Erythroblast (primary cell): ENCODE results near the gene SMIM41.

Experiments
- GATA1 ChIP-seq: IDR thresholded peaks from 2 replicates; pipeline ENCODE4 v1.6.1; 2011; ENCODE audit warnings: low read depth, mild to moderate bottlenecking, control low read depth, low read length, moderate library complexity
- POLR2A ChIP-seq: IDR thresholded peaks from 2 replicates; pipeline ENCODE4 v1.6.1; 2011; ENCODE audit warnings: mild to moderate bottlenecking, low read length

DNA sequence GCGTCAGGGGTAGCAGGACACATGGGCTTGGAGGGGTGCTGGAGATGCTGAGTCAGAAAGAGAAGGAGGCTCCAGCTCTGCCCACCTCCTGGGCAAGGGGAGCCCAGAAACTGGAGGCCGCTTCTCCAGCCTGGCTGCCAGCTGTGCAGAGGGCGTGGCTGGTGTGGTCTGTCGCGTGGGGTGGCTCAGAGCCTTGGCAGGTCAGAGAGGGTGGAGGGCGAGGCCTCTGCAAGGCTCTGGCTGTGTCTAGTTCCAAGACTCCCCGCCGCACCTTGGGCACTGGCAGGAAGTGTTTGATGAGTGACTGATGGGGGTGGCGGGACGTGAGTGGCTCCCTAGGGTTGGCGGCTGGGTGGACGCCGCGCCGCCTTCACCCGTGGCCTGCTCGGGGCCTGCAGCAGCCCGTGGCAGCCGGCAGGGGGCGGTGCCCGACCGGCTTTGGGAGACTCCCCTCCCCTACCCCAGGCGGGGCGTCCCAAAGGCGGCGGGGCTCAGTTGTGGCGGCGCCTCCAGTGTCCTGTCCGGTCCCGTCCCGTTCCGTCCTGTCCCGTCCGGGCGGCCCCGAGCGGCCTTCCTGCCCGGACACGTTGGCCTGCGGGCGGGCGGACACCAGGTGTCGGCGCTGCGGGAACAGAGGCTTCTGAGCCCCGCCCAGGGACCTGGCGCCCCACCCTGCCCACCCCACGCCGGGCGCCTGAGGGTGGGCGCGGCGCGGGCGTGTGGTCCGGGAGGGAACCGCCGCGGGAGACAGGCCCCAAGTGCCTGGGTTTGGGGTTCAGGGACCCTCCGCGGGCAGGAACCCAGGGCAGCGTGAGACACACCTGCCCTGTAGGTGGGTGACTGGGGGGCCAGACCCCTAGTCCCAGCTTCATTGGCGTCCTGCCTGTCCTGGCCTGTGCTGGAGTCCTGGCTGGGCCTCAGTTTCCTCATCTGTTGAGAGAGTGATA, 72.6 kb downstream of the SMIM41 start:
- TF ChIP-seq POLR2A = peak; percentile 35
- no peak for TF ChIP-seq GATA1
